Measurements from ENCODE around the gene MANEA. TPM values are rescaled to one million over a fixed set of nuclear protein-coding genes. Genes with fewer than 3 reads are reported as not detected.
"Not testable (repeated sequence)": the region's sequence is repeated elsewhere in the genome, so short reads cannot be mapped to it uniquely, and the experiment has no call there.

MANEA gene
- 8.4 and 11.5 TPM in 2 replicates for total RNA-seq (2014; rRNA removed; shearing (Covaris generic))
- polyA plus RNA-seq (2015; cell fraction: cytosol; rRNA removed), result 17.7 and 23.5 TPM in 2 replicates
- 28.0 and 31.9 TPM in 2 replicates for polyA plus RNA-seq (2015; cell fraction: nucleus; rRNA removed)

- DNase-seq (ENCODE audit: low read depth), result peak; percentile 83
These were observed at the start of gene MANEA for GRCh38 chr6:95577304-95578105. MANEA (plus strand) TSS chr6:95577535; CDS start chr6:95586440, 8,905 bp downstream.

GRCh38 chr6:95529762-95530161 is 47.6 kb upstream of the MANEA start:
- DNase-seq (ENCODE audit: low read depth), result no peak

GRCh38 chr6:95530176-95530819 is 47.0 kb upstream of the MANEA start:
- DNase-seq (ENCODE audit: low read depth), result no peak

- DNase-seq (ENCODE audit: low read depth), result no peak
These were observed 33.5 kb upstream of the MANEA start for GRCh38 chr6:95543798-95544197.

GRCh38 chr6:95544517-95545225 is 32.7 kb upstream of the MANEA start:
- no peak for DNase-seq (ENCODE audit: low read depth)

GRCh38 chr6:95545226-95545625 is 32.1 kb upstream of the MANEA start:
- no peak for DNase-seq (ENCODE audit: low read depth)

- no peak for DNase-seq (ENCODE audit: low read depth)
These were observed 31.6 kb upstream of the MANEA start for GRCh38 chr6:95545686-95546085.

GRCh38 chr6:95546148-95546547 is 31.2 kb upstream of the MANEA start:
- no peak for DNase-seq (ENCODE audit: low read depth)

- no peak for DNase-seq (ENCODE audit: low read depth)
These were observed 30.3 kb upstream of the MANEA start for GRCh38 chr6:95547043-95547442.

- no peak for DNase-seq (ENCODE audit: low read depth)
These were observed 29.0 kb upstream of the MANEA start for GRCh38 chr6:95548188-95548786.

- DNase-seq (ENCODE audit: low read depth), result no peak
These were observed 25.5 kb upstream of the MANEA start for GRCh38 chr6:95551678-95552324.

- DNase-seq (ENCODE audit: low read depth), result no peak
These were observed 23.5 kb upstream of the MANEA start for GRCh38 chr6:95553880-95554279.

GRCh38 chr6:95560956-95561355 is 16.4 kb upstream of the MANEA start:
- not testable (repeated sequence) for DNase-seq (ENCODE audit: low read depth)

- no peak for DNase-seq (ENCODE audit: low read depth)
These were observed 7.8 kb upstream of the MANEA start for GRCh38 chr6:95569560-95569959.

GRCh38 chr6:95572098-95572497 is 5.2 kb upstream of the MANEA start:
- peak; percentile 63 for DNase-seq (ENCODE audit: low read depth)

GRCh38 chr6:95574811-95575210 is 2.5 kb upstream of the MANEA start:
- DNase-seq (ENCODE audit: low read depth), result no peak

GRCh38 chr6:95576218-95576997 is 927 bp upstream of the MANEA start:
- peak; percentile 26 for DNase-seq (ENCODE audit: low read depth)

GRCh38 chr6:95576998-95577303 is 384 bp upstream of the MANEA start:
- DNase-seq (ENCODE audit: low read depth), result no peak

GRCh38 chr6:95578106-95578410 is 723 bp downstream of the MANEA start:
- DNase-seq (ENCODE audit: low read depth), result no peak

GRCh38 chr6:95581073-95581472 is 3.7 kb downstream of the MANEA start:
- no peak for DNase-seq (ENCODE audit: low read depth)

- DNase-seq (ENCODE audit: low read depth), result not testable (repeated sequence)
These were observed 6.9 kb downstream of the MANEA start for GRCh38 chr6:95584226-95584625.

Measured in HT1080 (cell line).